Calu3 (cell line): Measurements from ENCODE around the gene KRT7. TPM values are rescaled to one million over a fixed set of nuclear protein-coding genes. Genes with fewer than 3 reads are reported as not detected.

Source experiments
- BruUV-seq: library from RNA; stranded (reverse); fragments of 400-500 nt; replicated peaks from 2 replicates; lab custom pipeline; 2021; lab: Mats Ljungman, UMichigan
- CTCF ChIA-PET: fragments of 300-600 bp; sonication (Branson Sonifier 250); formaldehyde crosslinking; loops from one replicate; lab custom pipeline; 2022; ENCODE audit warnings: antibody characterized with exemption; lab: Charles Lee
- DNase-seq: peaks from one replicate; pipeline ENCODE4 v3.0.0; 2022
- H3K27ac Mint-ChIP-seq: one replicate; pipeline ENCODE4 v1.8.0; 2022; ENCODE audit warnings: mixed read lengths; ENCODE audit not compliant: unreplicated experiment
- H3K27me3 Mint-ChIP-seq: one replicate; pipeline ENCODE4 v1.8.0; 2022; ENCODE audit warnings: mixed read lengths; ENCODE audit not compliant: unreplicated experiment
- H3K36me3 Mint-ChIP-seq: one replicate; pipeline ENCODE4 v1.8.0; 2022; ENCODE audit warnings: mild to moderate bottlenecking, moderate library complexity, mixed read lengths; ENCODE audit not compliant: insufficient read depth, unreplicated experiment
- H3K4me1 Mint-ChIP-seq: one replicate; pipeline ENCODE4 v1.8.0; 2022; ENCODE audit warnings: mild to moderate bottlenecking, low read depth, mixed read lengths; ENCODE audit not compliant: unreplicated experiment
- H3K4me3 Mint-ChIP-seq: one replicate; pipeline ENCODE4 v1.8.0; 2022; ENCODE audit warnings: mild to moderate bottlenecking, low read depth, moderate library complexity, mixed read lengths; ENCODE audit not compliant: unreplicated experiment
- H3K9me3 Mint-ChIP-seq: one replicate; pipeline ENCODE4 v1.8.0; 2022; ENCODE audit warnings: low read depth, mixed read lengths; ENCODE audit not compliant: unreplicated experiment
- intact Hi-C: fragments of 100-400 bp; cut with micrococcal nuclease; formaldehyde crosslinking; loops from one replicate; pipeline ENCODE4 v1.10.0; 2022; ENCODE audit not compliant: unreplicated experiment
- total RNA-seq: library from RNA; stranded (reverse); gene quantifications from 2 replicates; pipeline ENCODE4 v1.2.3, GENCODE V29; 2022
- TF ChIP-seq, protein P1 (sequence below): fragments of 200-600 bp; IDR thresholded peaks from one replicate; pipeline ENCODE4 v1.8.0; 2022; ENCODE audit warnings: antibody characterized with exemption; ENCODE audit not compliant: unreplicated experiment

The KRT7 gene
- total RNA-seq, 1 experiment from 2014 or later, result 2,828 TPM

GRCh38 chr12:52230364-52231281 lies 2.4 kb upstream of the KRT7 start:
- intact Hi-C loops, result loop anchor here (2.0 to 10.0 kb wide), 2 partner anchors 14 to 54 kb away; no protein-coding TSS in a partner anchor
- CTCF ChIA-PET, result interaction anchor here (1.1 kb wide), 1 partner anchor 38 kb away, joined by 5 read pairs; no protein-coding TSS in a partner anchor
- TF ChIP-seq, protein P1, sequence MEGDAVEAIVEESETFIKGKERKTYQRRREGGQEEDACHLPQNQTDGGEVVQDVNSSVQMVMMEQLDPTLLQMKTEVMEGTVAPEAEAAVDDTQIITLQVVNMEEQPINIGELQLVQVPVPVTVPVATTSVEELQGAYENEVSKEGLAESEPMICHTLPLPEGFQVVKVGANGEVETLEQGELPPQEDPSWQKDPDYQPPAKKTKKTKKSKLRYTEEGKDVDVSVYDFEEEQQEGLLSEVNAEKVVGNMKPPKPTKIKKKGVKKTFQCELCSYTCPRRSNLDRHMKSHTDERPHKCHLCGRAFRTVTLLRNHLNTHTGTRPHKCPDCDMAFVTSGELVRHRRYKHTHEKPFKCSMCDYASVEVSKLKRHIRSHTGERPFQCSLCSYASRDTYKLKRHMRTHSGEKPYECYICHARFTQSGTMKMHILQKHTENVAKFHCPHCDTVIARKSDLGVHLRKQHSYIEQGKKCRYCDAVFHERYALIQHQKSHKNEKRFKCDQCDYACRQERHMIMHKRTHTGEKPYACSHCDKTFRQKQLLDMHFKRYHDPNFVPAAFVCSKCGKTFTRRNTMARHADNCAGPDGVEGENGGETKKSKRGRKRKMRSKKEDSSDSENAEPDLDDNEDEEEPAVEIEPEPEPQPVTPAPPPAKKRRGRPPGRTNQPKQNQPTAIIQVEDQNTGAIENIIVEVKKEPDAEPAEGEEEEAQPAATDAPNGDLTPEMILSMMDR, result no peak
- peak overlapping the region; percentile 97 for H3K27ac Mint-ChIP-seq
- peak; percentile 63 for DNase-seq
- H3K9me3 Mint-ChIP-seq, result peaks cover 3% of the 10 kb centered on the region
- H3K4me3 Mint-ChIP-seq, result peak overlapping the region; percentile 85
- peaks cover 65% of the 10 kb centered on the region for H3K4me1 Mint-ChIP-seq
- H3K27me3 Mint-ChIP-seq, result no peaks in the 10 kb centered on the region
- peaks cover 61% of the 10 kb centered on the region for H3K36me3 Mint-ChIP-seq
- BruUV-seq, result no TSS peak

DNA sequence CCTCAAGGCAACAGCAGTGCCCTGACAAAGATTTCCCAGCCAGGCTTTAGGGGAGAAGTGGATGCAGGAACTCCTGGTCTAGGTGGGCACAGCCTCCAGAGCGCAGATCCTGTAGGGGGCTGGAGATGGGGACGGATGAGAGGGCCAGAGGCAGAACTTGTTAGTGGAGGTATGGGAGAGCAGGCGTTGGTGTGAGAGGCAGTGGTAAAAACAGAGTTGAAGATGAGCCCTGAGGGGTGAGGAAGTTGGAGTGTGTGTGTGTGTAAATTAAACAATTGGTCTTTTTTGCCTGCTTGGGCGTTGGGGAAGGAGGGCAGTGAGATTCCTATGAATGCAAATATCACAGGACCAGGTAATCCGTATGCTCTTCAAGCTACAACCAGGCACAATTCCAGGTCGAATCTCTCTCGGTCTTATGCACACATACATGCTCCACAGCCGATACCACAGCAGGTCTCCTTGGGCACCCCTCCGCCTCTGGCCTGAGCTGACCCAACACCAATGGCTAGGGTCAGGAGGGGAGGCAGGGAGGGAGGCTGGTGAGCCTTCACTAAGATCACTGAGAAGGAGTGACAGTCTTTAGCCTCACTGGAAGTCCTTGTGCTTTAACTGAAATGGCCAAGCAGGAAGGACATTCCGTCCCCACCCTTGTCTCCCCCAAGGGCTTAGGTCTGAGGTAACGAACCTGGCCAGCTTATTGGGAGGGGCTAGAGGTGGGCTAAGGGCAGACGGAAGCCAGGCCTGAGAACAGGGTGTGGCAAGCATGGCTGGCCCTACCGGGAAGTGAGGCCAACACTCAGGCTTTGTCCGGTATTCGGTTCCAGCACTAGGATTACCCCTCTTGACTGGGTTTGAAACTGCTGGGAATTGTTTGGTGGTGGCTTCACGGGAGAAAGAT lies 1.5 kb upstream of the KRT7 start:
- CTCF ChIA-PET, result interaction anchor here (0.8 to 1.0 kb wide), 2 partner anchors 12 to 16 kb away, joined by 3 to 4 read pairs; no protein-coding TSS in a partner anchor
- peaks cover 70% of the 10 kb centered on the region for H3K36me3 Mint-ChIP-seq
- peak; percentile 71 for DNase-seq
- no peaks in the 10 kb centered on the region for H3K27me3 Mint-ChIP-seq
- peaks cover 3% of the 10 kb centered on the region for H3K9me3 Mint-ChIP-seq
- TF ChIP-seq, protein P1, result no peak
- peak overlapping the region; percentile 97 for H3K27ac Mint-ChIP-seq
- intact Hi-C loops, result loop anchor here (2.0 to 10.0 kb wide), 2 partner anchors 15 to 53 kb away; no protein-coding TSS in a partner anchor
- H3K4me1 Mint-ChIP-seq, result peaks cover 63% of the 10 kb centered on the region
- peak overlapping the region; percentile 85 for H3K4me3 Mint-ChIP-seq
- BruUV-seq, result no TSS peak

DNA sequence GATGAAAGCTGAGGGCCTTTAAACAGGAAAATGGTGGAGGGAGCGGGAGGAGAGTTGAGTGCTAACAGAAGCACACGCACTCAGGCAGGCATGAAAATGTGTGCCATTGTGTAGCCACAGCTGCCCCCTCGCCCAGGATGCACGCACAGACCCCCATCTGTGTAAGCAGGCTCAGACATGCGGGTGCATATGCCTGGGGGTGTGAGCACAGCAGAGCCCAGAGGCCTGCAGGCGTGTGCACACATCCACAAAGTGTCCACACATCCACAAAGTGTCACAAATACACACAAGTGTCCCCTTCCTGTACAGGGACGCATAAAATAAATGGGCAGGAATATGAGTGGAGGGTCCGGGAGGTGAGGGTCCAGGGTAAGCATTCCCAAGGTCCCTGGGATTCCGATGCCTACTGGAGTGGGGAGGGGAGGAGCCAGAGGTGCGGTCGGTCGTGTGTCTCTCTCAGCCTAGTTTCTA lies 805 bp upstream of the KRT7 start:
- Mint-ChIP-seq H3K36me3 (peaks cover 77% of the 10 kb centered on the region), H3K27ac (peak overlapping the region; percentile 97), H3K4me1 (peaks cover 60% of the 10 kb centered on the region), H3K4me3 (peak overlapping the region; percentile 85), H3K9me3 (no peaks in the 10 kb centered on the region), H3K27me3 (no peaks in the 10 kb centered on the region)
- TF ChIP-seq, protein P1, result no peak
- DNase-seq, result peak; percentile 20
- BruUV-seq, result no TSS peak
- CTCF ChIA-PET, result interaction anchor here (0.8 to 1.9 kb wide), 3 partner anchors 10 to 17 kb away, joined by 3 to 5 read pairs (median 4); no protein-coding TSS in a partner anchor
- intact Hi-C loops, result loop anchor here (10.0 kb wide), 1 partner anchor 53 kb away; no protein-coding TSS in a partner anchor
